ENCODE results near the gene CDH4. TPM values are rescaled to one million over a fixed set of nuclear protein-coding genes. Genes with fewer than 3 reads are reported as not detected.

CDH4 gene
- total and polyA plus RNA-seq, 7 donors, result under 0.01 to 0.06 TPM; not detected in 5

- no peak for TF ChIP-seq POLR2A (IDR thresholded peaks at IDR 0.05)
- no peak for TF ChIP-seq POLR2AphosphoS5 (IDR thresholded peaks at IDR 0.05)
- no peak for DNase-seq
- intact Hi-C loops (cut with DNase I), result no loop called here
- Histone ChIP-seq H3K4me1 (no peaks in the 10 kb centered on the region), H3K9me3 (no peaks in the 10 kb centered on the region), H3K4me3 (no peak overlapping the region), H3K36me3 (no peaks in the 10 kb centered on the region), H3K27ac (no peak overlapping the region), H3K27me3 (peaks cover 0 to 10% (median 0%) of the 10 kb centered on the region in 3 donors)
- WGBS, 2 donors, result 75 to 84% methylated on average over 21 of the region's 21 CpGs
These were observed 660.8 kb downstream of the CDH4 start for GRCh38 chr20:61912665-61913422.

GRCh38 chr20:61913423-61914225 is 661.6 kb downstream of the CDH4 start:
- 73 to 76% methylated on average over 18 of the region's 18 CpGs for WGBS, 2 donors
- TF ChIP-seq POLR2A (IDR thresholded peaks at IDR 0.05) (no peak), CTCF (IDR thresholded peaks at IDR 0.05) (no peak)
- Histone ChIP-seq H3K4me1 (no peaks in the 10 kb centered on the region), H3K36me3 (no peaks in the 10 kb centered on the region), H3K4me3 (no peak overlapping the region), H3K27ac (no peak overlapping the region), H3K27me3 (peaks cover 0 to 10% (median 0%) of the 10 kb centered on the region in 3 donors), H3K9me3 (no peaks in the 10 kb centered on the region)
- intact Hi-C loops (cut with DNase I), result no loop called here
- no peak for DNase-seq

GRCh38 chr20:61915101-61915500 is 663.0 kb downstream of the CDH4 start:
- no peaks in the 10 kb centered on the region for H3K9me3 ChIP-seq
- TF ChIP-seq POLR2A (IDR thresholded peaks at IDR 0.05), result no peak
- no peak for TF ChIP-seq CTCF (IDR thresholded peaks at IDR 0.05)
- TF ChIP-seq POLR2AphosphoS5 (IDR thresholded peaks at IDR 0.05), result no peak
- no peak for TF ChIP-seq EP300 (IDR thresholded peaks at IDR 0.05)
- WGBS, 2 donors, result 81 to 86% methylated on average over 7 of the region's 7 CpGs
- peaks cover 0 to 4% (median 0%) of the 10 kb centered on the region in 3 donors for H3K27me3 ChIP-seq
- H3K4me3 ChIP-seq, result no peak overlapping the region
- no peaks in the 10 kb centered on the region for H3K4me1 ChIP-seq
- no peak overlapping the region for H3K27ac ChIP-seq
- no peaks in the 10 kb centered on the region for H3K36me3 ChIP-seq
- DNase-seq, result no peak
- intact Hi-C loops (cut with DNase I), result no loop called here

- no peak for DNase-seq
- H3K4me3 ChIP-seq, result no peak overlapping the region
- TF ChIP-seq POLR2AphosphoS5 (IDR thresholded peaks at IDR 0.05) (no peak), CTCF (IDR thresholded peaks at IDR 0.05) (no peak), EP300 (IDR thresholded peaks at IDR 0.05) (no peak)
- no peaks in the 10 kb centered on the region for H3K9me3 ChIP-seq
- no peaks in the 10 kb centered on the region for H3K36me3 ChIP-seq
- intact Hi-C loops (cut with DNase I), result no loop called here
- no peaks in the 10 kb centered on the region for H3K4me1 ChIP-seq
- H3K27ac ChIP-seq, result no peak overlapping the region
- peaks cover 0 to 4% (median 0%) of the 10 kb centered on the region in 3 donors for H3K27me3 ChIP-seq
- WGBS, 2 donors, result 84 to 89% methylated on average over 6 of the region's 6 CpGs
These were observed 664.3 kb downstream of the CDH4 start for GRCh38 chr20:61916318-61916891.

All from sigmoid colon (tissue), 7 donors.